HepG2 (cell line): Measurements from ENCODE around the gene DNAJC24. TPM values are rescaled to one million over a fixed set of nuclear protein-coding genes. Genes with fewer than 3 reads are reported as not detected.

Source experiments
- KAT2B ChIP-seq: fragments of 150-350 bp; IDR thresholded peaks from 2 replicates; pipeline ENCODE4 v1.6.1; 2014; ENCODE audit warnings: low read depth, low read length, borderline replicate concordance
- KLF13 ChIP-seq: sonication (generic); formaldehyde crosslinking; IDR thresholded peaks from 2 replicates; pipeline ENCODE4 v1.4.0; 2020; ENCODE audit warnings: mild to moderate bottlenecking, missing genetic modification reagents
- MAZ ChIP-seq, 2 experiments: sonication (generic) in 1 of 2; formaldehyde crosslinking in 1 of 2; IDR thresholded peaks; 2 replicates each; pipeline versions ENCODE4 v1.5.0 to v1.6.1; 2012 to 2020; ENCODE audit warnings: low read depth in 2 of 2, mild to moderate bottlenecking in 2 of 2, borderline replicate concordance in 1 of 2, improper control_type of control experiment in 1 of 2, low read length in 1 of 2, missing genetic modification reagents in 1 of 2, moderate library complexity in 1 of 2
- NFYB ChIP-seq: sonication (generic); formaldehyde crosslinking; IDR thresholded peaks from 2 replicates; pipeline ENCODE4 v1.4.0; 2020; ENCODE audit warnings: missing genetic modification reagents
- POLR2A ChIP-seq, 2 experiments: IDR thresholded peaks; 2 replicates each; pipeline ENCODE4 v1.6.1; 2011; ENCODE audit warnings: low read depth in 2 of 2, low read length in 2 of 2, mild to moderate bottlenecking in 1 of 2, moderate library complexity in 1 of 2; ENCODE audit not compliant: insufficient read depth in 1 of 2
- ZKSCAN5 ChIP-seq: sonication (generic); formaldehyde crosslinking; IDR thresholded peaks from 2 replicates; pipeline ENCODE4 v1.5.1; 2020; ENCODE audit warnings: mild to moderate bottlenecking, missing genetic modification reagents
- ZNF460 ChIP-seq: sonication (generic); formaldehyde crosslinking; IDR thresholded peaks from 2 replicates; pipeline ENCODE4 v1.5.1; 2020; ENCODE audit warnings: missing genetic modification reagents, mild to moderate bottlenecking, borderline replicate concordance
- ZNF501 ChIP-seq: sonication (generic); formaldehyde crosslinking; IDR thresholded peaks from 2 replicates; pipeline ENCODE4 v1.5.1; 2020; ENCODE audit warnings: mild to moderate bottlenecking, moderate library complexity, missing genetic modification reagents
- ZNF550 ChIP-seq: sonication (generic); formaldehyde crosslinking; IDR thresholded peaks from 2 replicates; pipeline ENCODE4 v1.4.0; 2020; ENCODE audit warnings: mild to moderate bottlenecking, missing genetic modification reagents, borderline replicate concordance
- ZNF569 ChIP-seq: sonication (generic); formaldehyde crosslinking; IDR thresholded peaks from 2 replicates; pipeline ENCODE4 v1.5.0; 2020; ENCODE audit warnings: mild to moderate bottlenecking, missing genetic modification reagents, moderate library complexity, borderline replicate concordance
- ZNF577 ChIP-seq: sonication (generic); formaldehyde crosslinking; IDR thresholded peaks from 2 replicates; pipeline ENCODE4 v1.4.0; 2020; ENCODE audit warnings: mild to moderate bottlenecking, low read depth, missing genetic modification reagents, borderline replicate concordance
- ZNF644 ChIP-seq: IDR thresholded peaks from 2 replicates; pipeline ENCODE4 v1.6.1; 2016; ENCODE audit warnings: low read depth
- ZNF670 ChIP-seq: sonication (generic); formaldehyde crosslinking; IDR thresholded peaks from 2 replicates; pipeline ENCODE4 v1.8.0; 2022; ENCODE audit warnings: mild to moderate bottlenecking, missing genetic modification reagents, borderline replicate concordance
- ZNF75D ChIP-seq: sonication (generic); formaldehyde crosslinking; IDR thresholded peaks from 2 replicates; pipeline ENCODE4 v1.8.1; 2023; ENCODE audit warnings: missing genetic modification reagents, mild to moderate bottlenecking, borderline replicate concordance
- ZSCAN30 ChIP-seq: sonication (generic); formaldehyde crosslinking; IDR thresholded peaks from 2 replicates; pipeline ENCODE4 v1.5.0; 2020; ENCODE audit warnings: mild to moderate bottlenecking, missing genetic modification reagents
- polyA plus RNA-seq, 8 experiments: library from polyadenylated mRNA; depleted of rRNA in 3 of 8; stranded (reverse) in 7 of 8; unstranded in 1 of 8; fragments of >200 nt; fragmentation: Illumina TruSeq in 4 of 8; extraction: Trizol in 4 of 8; gene quantifications; 2 replicates each; pipeline versions ENCODE4 v1.2.1 to v1.2.3, GENCODE V29; 2011 to 2016; ENCODE audit warnings: low read depth in 4 of 8, missing spikeins in 1 of 8, mixed read lengths in 1 of 8; ENCODE audit not compliant: insufficient read depth in 1 of 8
- total RNA-seq, 5 experiments: library from RNA; depleted of rRNA; stranded (reverse); fragments of >200 nt; fragmentation: Illumina TruSeq; extraction: Trizol; gene quantifications; 2 replicates each; pipeline ENCODE4 v1.2.3, GENCODE V29; 2016; ENCODE audit warnings: low read depth in 1 of 5
- TF ChIP-seq, protein P1 (sequence below): sonication (generic); formaldehyde crosslinking; IDR thresholded peaks from 2 replicates; pipeline ENCODE4 v1.4.0; 2020; ENCODE audit warnings: missing genetic modification reagents
- TF ChIP-seq, protein P2 (sequence below): IDR thresholded peaks from 2 replicates; pipeline ENCODE4 v1.4.0; 2020; ENCODE audit warnings: mild to moderate bottlenecking, missing genetic modification reagents
- TF ChIP-seq, protein P3 (sequence below): sonication (generic); formaldehyde crosslinking; IDR thresholded peaks from 2 replicates; pipeline ENCODE4 v1.4.0; 2020; ENCODE audit warnings: missing genetic modification reagents, borderline replicate concordance

The DNAJC24 gene
- total and polyA plus RNA-seq, 2 of the 13 experiments (the other 11 are each of a cell fraction or from before 2014, with no cell fraction given) = 10.5 to 13.7 TPM

DNA sequence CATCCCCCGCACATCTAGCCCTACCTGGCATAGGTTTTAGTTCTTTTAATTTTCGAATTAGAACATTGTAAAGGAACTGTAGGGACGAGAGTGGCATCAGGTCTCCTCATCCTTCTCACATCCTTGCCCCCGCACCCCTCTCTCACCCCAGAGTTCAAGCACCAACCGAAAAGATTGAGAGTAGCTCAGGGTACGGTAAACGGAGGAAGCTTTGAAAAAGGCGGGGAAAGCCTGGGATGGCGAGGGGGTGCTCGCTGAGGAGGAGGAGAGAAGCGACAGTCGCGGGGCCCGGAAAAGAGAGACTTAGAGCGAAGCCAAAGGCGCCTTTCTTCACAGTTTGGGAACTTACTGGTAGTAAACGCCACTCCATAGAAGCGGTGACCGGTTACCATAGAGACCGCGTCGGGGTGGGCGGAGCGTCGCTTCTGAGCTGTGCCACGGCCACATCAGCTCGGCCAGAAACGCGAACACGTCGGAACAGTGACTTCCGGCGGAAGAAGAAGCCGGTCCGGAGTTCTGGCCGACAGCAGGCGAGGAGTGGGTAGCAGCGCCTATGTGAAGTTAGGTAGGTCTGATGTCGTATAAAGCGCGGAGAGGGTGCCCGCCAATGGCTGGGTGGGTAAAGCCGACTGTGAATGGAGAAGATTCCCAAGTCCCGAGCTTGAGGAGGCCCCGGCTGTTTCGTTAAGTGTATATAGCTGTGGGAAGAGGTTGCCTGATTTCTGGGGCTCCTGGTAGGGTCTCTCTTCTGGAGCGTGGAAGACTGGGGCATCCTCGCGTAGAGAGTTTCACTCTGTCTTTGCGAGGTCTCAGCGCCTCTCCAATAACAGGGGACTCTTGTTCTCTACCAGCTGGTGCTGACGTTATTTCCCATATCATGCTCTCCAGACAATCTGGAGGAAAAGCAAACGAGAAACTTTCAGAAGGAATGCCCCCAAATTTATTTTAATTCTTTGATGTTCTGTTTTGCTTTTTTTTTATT lies at the start of gene DNAJC24, which contains the start of gene DCDC1 (continued):
- TF ChIP-seq, protein P1, sequence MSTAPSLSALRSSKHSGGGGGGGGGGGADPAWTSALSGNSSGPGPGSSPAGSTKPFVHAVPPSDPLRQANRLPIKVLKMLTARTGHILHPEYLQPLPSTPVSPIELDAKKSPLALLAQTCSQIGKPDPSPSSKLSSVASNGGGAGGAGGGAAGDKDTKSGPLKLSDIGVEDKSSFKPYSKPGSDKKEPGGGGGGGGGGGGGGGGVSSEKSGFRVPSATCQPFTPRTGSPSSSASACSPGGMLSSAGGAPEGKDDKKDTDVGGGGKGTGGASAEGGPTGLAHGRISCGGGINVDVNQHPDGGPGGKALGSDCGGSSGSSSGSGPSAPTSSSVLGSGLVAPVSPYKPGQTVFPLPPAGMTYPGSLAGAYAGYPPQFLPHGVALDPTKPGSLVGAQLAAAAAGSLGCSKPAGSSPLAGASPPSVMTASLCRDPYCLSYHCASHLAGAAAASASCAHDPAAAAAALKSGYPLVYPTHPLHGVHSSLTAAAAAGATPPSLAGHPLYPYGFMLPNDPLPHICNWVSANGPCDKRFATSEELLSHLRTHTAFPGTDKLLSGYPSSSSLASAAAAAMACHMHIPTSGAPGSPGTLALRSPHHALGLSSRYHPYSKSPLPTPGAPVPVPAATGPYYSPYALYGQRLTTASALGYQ (CRISPR knock-in tag) = peak; percentile 36; the same call in 1 of the 2 replicates
- TF ChIP-seq POLR2A (IDR thresholded peaks at IDR 0.05; ENCODE audit: insufficient read depth in 1 of 2, low read depth in 2 of 2, low read length in 2 of 2) = peak; percentile 85
- peak; percentile 36; the same call in 1 of the 2 replicates for TF ChIP-seq NFYB
- TF ChIP-seq ZNF577 (CRISPR knock-in tag) = no peak
- TF ChIP-seq ZNF670 = no peak
- TF ChIP-seq KAT2B = no peak
- TF ChIP-seq ZNF75D (CRISPR knock-in tag) = no peak
- TF ChIP-seq ZKSCAN5 = no peak
- TF ChIP-seq ZNF644 = 0 out of 2 replicates have a peak, but pooled peaks have one; percentile 31
- TF ChIP-seq MAZ (IDR thresholded peaks at IDR 0.05; ENCODE audit: borderline replicate concordance, low read depth, low read length) = peak; percentile 60; the same call in 1 of the 2 replicates
- TF ChIP-seq MAZ (CRISPR knock-in tag; IDR thresholded peaks at IDR 0.05; ENCODE audit: low read depth) = peak; percentile 68; the same call in 1 of the 2 replicates
- no peak for TF ChIP-seq KLF13 (CRISPR knock-in tag)
- TF ChIP-seq, protein P2, sequence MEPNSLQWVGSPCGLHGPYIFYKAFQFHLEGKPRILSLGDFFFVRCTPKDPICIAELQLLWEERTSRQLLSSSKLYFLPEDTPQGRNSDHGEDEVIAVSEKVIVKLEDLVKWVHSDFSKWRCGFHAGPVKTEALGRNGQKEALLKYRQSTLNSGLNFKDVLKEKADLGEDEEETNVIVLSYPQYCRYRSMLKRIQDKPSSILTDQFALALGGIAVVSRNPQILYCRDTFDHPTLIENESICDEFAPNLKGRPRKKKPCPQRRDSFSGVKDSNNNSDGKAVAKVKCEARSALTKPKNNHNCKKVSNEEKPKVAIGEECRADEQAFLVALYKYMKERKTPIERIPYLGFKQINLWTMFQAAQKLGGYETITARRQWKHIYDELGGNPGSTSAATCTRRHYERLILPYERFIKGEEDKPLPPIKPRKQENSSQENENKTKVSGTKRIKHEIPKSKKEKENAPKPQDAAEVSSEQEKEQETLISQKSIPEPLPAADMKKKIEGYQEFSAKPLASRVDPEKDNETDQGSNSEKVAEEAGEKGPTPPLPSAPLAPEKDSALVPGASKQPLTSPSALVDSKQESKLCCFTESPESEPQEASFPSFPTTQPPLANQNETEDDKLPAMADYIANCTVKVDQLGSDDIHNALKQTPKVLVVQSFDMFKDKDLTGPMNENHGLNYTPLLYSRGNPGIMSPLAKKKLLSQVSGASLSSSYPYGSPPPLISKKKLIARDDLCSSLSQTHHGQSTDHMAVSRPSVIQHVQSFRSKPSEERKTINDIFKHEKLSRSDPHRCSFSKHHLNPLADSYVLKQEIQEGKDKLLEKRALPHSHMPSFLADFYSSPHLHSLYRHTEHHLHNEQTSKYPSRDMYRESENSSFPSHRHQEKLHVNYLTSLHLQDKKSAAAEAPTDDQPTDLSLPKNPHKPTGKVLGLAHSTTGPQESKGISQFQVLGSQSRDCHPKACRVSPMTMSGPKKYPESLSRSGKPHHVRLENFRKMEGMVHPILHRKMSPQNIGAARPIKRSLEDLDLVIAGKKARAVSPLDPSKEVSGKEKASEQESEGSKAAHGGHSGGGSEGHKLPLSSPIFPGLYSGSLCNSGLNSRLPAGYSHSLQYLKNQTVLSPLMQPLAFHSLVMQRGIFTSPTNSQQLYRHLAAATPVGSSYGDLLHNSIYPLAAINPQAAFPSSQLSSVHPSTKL (CRISPR knock-in tag) = peak; percentile 72
- TF ChIP-seq ZNF460 (CRISPR knock-in tag) = no peak
- no peak for TF ChIP-seq ZNF550
- TF ChIP-seq ZSCAN30 (CRISPR knock-in tag) = no peak
- TF ChIP-seq, protein P3, sequence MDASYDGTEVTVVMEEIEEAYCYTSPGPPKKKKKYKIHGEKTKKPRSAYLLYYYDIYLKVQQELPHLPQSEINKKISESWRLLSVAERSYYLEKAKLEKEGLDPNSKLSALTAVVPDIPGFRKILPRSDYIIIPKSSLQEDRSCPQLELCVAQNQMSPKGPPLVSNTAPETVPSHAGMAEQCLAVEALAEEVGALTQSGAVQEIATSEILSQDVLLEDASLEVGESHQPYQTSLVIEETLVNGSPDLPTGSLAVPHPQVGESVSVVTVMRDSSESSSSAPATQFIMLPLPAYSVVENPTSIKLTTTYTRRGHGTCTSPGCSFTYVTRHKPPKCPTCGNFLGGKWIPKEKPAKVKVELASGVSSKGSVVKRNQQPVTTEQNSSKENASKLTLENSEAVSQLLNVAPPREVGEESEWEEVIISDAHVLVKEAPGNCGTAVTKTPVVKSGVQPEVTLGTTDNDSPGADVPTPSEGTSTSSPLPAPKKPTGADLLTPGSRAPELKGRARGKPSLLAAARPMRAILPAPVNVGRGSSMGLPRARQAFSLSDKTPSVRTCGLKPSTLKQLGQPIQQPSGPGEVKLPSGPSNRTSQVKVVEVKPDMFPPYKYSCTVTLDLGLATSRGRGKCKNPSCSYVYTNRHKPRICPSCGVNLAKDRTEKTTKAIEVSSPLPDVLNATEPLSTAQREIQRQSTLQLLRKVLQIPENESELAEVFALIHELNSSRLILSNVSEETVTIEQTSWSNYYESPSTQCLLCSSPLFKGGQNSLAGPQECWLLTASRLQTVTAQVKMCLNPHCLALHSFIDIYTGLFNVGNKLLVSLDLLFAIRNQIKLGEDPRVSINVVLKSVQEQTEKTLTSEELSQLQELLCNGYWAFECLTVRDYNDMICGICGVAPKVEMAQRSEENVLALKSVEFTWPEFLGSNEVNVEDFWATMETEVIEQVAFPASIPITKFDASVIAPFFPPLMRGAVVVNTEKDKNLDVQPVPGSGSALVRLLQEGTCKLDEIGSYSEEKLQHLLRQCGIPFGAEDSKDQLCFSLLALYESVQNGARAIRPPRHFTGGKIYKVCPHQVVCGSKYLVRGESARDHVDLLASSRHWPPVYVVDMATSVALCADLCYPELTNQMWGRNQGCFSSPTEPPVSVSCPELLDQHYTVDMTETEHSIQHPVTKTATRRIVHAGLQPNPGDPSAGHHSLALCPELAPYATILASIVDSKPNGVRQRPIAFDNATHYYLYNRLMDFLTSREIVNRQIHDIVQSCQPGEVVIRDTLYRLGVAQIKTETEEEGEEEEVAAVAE (CRISPR knock-in tag) = peak; percentile 67; the same call in 1 of the 2 replicates
- no peak for TF ChIP-seq ZNF569
- TF ChIP-seq ZNF501 (CRISPR knock-in tag) = peak; percentile 92
